LHCN-M2 (cell line): ENCODE measurements around the gene NDUFAF8. TPM values are rescaled to one million over a fixed set of nuclear protein-coding genes. Genes with fewer than 3 reads are reported as not detected.
"Not testable (repeated sequence)": the region's sequence is repeated elsewhere in the genome, so short reads cannot be mapped to it uniquely, and the experiment has no call there.

Experiments
- DNase-seq: peaks from one replicate; pipeline ENCODE4 v3.0.0-alpha.2; 2012; ENCODE audit warnings: low read depth
- total RNA-seq: library from RNA; depleted of rRNA; stranded (reverse); fragments of >200 nt; gene quantifications from 2 replicates; pipeline ENCODE4 v1.2.3, GENCODE V29; 2014

The NDUFAF8 gene
- total RNA-seq, 1 experiment from 2014 or later = 39.9 TPM

GRCh38 chr17:81222906-81223761 is 16.0 kb upstream of the NDUFAF8 start, which contains the start of gene CEP131:
TSS of gene CEP131 (minus strand) at chr17:81222965. CDS start at chr17:81220056, 2,909 bp downstream.
- peak; percentile 97 for DNase-seq

- DNase-seq = no peak
Observed at GRCh38 chr17:81223762-81224130, 15.4 kb upstream of the NDUFAF8 start.

- not testable (repeated sequence) for DNase-seq
Observed at GRCh38 chr17:81227630-81228029, 11.5 kb upstream of the NDUFAF8 start.

- no peak for DNase-seq
Observed at GRCh38 chr17:81228420-81228819, 10.7 kb upstream of the NDUFAF8 start.

GRCh38 chr17:81228834-81229665 is 10.1 kb upstream of the NDUFAF8 start:
- DNase-seq = no peak

GRCh38 chr17:81229666-81229920 is 9.5 kb upstream of the NDUFAF8 start:
- no peak for DNase-seq

GRCh38 chr17:81230043-81230820 is 8.9 kb upstream of the NDUFAF8 start:
- DNase-seq = no peak

- DNase-seq = no peak
Observed at GRCh38 chr17:81231121-81231645, 7.9 kb upstream of the NDUFAF8 start.

- DNase-seq = no peak
Observed at GRCh38 chr17:81231766-81232581, 7.1 kb upstream of the NDUFAF8 start.

GRCh38 chr17:81232616-81233241 is 6.4 kb upstream of the NDUFAF8 start:
- no peak for DNase-seq

- no peak for DNase-seq
Observed at GRCh38 chr17:81233316-81233715, 5.8 kb upstream of the NDUFAF8 start.

- no peak for DNase-seq
Observed at GRCh38 chr17:81233811-81234505, 5.2 kb upstream of the NDUFAF8 start.

- no peak for DNase-seq
Observed at GRCh38 chr17:81234506-81234855, 4.6 kb upstream of the NDUFAF8 start.

- DNase-seq = no peak
Observed at GRCh38 chr17:81234940-81235821, 3.9 kb upstream of the NDUFAF8 start.

GRCh38 chr17:81235822-81236740 is 3.0 kb upstream of the NDUFAF8 start:
- DNase-seq = no peak

GRCh38 chr17:81236784-81237183 is 2.3 kb upstream of the NDUFAF8 start:
- no peak for DNase-seq

- DNase-seq = no peak
Observed at GRCh38 chr17:81237591-81238489, 1.3 kb upstream of the NDUFAF8 start.
